GM19438 (cell line): ENCODE data around the gene XDH.

Experiments
- ATAC-seq: cut with Tn5 transposase; IDR thresholded peaks from one replicate; pipeline ENCODE4 v1.9.1; 2021; ENCODE audit warnings: low read depth; ENCODE audit not compliant: unreplicated experiment

XDH gene

DNA sequence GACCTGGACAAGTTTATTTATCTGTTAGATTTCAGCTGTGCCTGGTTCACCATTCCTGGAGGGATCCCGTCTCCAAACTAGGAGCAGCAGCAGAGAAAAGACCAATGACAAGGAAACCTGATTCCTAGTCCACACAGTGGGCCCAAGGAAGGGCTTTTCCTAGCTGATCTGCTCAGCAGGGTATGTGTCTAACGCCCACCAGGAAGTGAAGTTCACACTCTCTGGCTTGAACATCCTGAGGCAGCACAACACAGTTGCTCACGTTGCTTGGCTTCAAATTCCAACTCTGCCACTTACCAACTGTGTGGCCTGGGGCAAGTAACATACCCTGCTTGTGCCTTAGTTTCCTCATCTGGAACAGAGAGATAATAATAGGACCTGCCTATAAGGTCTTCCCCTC, 42.9 kb downstream of the XDH start:
- no peak for ATAC-seq

DNA sequence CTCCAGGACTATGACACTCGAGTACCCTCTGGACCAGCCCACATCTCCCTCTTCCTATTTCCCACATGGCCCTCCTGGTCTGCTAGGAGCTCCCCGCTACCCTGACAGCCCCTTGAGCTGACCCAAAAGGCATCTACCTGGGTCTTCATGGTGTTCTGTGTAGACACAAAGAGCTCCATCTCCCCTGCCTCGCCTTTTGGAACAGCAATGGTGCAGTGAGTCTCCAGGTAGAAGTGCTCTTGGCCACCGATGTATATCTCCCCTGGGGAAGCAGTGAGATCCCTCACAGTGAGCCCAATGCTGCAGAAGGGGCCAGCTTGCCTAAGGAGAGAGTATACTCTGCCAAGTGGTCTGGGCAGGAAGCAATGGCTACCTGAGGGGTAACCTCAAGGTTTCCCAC, 47.8 kb downstream of the XDH start:
- no peak for ATAC-seq

DNA sequence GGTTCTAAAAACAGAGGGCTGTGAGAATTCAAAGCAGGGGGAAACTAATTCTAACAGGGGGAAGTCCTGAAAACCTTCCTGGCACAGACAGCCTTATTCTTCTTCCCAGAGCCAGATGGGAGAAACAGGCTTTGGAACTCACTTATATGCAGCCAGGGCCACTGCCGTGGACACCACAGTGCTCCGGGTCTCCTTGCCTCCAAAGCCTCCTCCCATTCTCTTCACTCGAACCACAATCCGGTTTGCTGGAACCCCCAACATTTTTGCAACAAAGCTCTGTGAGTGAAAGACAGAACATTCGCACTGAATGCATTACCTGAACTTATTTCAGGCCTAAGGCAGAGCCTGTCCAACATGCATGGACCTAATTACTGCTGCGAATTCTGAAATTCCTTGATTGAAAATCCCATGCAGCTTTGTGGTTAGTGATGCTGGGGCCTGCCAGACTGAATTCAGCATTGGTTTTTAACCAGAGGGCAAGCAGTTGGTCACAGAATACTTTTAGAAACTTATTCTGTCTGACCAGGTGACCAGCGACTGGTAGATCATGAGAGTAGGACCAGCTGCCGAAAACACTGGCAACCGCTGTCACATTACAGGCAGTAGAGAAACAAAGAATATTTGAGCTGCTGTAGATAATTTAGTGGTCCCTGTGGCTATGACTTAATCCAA, 48.6 kb downstream of the XDH start:
- ATAC-seq = no peak

DNA sequence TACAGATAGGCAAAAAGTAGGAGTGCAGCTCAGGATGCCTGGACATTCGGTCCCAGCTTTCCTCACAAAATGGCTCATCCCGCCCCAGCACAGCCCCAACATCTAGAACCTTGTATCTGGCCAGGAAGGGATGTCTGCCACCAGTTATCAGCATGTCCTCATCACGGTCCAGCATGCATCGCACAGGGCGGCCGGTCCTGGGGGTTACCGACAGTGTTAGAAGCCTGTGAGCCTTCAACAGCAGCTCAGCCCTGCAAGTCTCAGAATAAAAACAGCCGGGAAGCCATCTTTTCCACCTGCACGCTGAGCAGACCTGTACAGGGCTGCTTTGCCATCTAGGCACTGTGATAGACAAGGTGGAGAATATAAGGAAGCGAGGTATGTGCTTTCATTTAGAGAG, 49.2 kb downstream of the XDH start:
- ATAC-seq = no peak

DNA sequence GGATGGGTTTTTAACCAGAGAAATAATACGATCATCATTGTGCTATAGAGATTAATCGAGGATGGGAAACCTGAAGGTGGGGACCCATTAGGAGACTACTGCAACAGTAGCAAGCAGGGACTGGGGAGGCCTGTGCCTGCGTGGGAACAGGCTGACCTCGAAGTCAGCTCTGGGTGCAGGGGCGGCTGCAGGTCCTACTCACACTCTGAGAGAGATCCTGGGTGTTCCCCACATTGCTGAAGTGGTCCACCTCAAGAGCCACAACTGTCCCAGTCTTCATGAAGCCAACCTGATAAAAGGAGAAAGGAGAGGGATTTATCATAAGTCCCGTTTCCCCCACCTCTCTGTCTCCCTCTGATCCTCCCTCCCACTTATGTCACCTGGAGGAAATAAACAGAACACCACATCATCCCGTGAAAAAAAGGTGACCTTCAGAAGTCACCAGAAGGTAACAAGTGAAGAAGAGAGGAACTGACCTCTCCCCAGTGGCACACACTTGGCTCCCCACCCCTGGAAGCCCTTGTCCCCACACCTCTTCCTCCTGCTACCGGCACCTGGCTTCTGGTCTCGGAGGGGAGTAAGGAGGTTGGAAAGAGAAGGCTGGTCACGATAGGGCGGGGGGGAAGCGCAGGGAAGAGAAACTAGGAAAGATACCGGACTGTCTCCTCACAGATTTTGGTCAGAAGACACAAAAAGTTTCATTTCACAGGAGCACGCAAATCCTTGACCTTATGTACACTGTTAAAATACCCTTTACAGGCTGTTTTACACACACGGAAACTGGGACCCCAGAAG, 50.4 kb downstream of the XDH start:
- no peak for ATAC-seq

DNA sequence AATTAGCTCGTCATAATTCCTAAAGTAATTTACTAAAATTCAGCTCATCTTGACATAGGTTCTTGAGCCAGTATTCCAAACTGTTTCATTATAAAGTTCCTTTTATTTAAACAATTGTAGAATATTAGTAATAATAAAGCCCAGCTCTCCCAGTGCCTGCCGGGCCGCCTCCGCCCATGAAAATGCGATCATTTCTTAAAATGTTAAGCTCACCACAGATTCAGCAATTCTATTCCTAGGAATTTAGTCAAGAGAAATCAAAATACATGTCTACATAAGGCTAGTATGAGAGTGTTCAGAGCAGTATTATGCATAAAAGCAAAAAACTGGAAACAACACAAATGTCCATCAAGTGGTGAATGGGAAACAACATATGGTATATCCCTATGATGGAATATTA, 52.0 kb downstream of the XDH start:
- ATAC-seq = no peak

DNA sequence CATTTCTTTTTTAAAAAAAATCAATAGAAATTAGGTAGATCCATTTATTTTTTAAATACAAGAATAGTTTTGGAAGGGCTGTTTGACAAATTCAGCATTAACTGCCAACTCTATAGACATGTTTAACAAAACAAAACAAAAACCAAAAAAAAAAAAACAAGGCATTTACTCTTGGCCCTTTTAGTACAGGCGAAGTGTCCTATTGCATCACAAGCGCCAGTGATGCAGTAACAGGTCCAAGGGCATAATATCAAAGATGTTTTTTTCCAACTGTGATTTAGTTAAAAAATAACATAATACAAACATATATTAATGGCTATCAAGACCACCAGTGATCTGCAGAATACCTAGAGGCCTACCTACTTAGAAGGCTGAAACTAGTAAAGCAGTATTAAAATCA, 55.3 kb downstream of the XDH start:
- no peak for ATAC-seq

DNA sequence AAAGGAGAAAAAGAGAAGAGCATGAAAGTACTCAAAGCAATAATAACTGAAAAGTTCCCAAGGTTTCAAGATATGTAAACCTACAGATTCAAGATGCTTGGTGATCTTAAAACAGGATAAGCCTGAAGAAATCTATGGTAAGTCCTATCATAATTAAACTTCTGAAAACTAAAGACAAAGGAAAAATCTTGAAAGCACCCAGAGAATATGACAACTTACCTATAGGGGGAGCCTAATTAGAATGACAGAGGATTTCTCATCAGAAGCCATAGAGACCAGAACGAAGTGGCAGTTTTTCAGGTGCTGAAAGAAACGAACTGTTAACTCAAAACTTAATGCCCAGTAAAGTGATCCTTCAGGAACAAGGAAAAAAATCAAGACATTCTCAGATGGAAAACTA, 59.7 kb downstream of the XDH start:
- ATAC-seq = no peak

DNA sequence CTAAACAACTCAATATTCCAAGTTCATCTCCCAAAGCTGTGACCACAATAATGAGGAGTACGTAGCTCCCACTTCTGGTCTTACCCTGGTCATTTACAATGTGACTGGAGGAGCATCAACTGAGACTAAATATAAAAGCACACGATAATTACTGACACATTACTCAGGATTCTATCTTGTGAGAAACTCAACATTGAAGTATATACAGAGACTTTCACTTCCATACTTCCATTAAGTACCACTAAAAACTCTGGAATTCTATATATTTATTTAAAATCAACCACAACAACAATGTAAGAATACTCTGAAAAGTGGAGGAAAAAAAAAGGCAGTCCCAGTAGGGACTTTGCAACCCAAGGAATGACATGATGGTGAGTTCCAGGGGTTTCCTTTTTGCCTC, 61.4 kb downstream of the XDH start:
- ATAC-seq = no peak

DNA sequence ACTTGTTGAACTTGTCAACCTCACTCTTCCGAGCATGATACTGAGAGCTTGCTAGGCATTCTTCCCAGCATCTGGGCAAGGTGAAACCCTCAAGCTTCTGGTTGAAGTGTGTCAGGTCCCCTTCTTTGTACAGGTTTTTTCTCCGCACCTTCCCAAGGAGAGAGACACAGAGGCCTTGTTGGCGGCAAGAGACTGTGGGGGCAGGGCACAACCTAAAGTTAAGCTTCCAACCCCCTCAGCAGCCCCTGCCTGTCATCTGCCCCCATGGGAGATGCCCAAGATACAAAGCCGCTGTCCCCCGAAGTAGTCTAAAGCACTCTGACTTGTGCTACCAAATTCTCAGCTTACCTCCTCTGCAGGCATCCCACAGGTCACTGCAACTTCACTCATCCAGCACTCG, 64.9 kb downstream of the XDH start:
- ATAC-seq = no peak

DNA sequence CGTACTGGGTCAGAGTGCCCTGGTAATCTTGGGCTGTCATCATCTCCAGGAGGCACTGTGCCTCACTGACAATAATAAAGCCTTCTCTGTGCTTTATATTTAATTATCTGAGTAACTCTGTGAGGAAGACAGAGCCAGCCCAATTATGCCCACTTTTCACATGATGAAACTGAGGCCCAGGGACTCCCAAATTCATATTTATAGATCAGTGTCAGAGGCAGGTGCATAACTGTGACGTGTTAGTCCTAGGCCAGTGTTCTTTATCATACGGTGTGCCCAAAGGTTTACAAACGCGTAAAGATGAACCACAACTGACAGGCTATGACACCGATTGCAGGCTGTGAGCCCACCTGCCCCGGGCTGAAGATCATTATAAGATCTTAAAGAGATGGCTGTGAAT, 65.4 kb downstream of the XDH start:
- no peak for ATAC-seq

DNA sequence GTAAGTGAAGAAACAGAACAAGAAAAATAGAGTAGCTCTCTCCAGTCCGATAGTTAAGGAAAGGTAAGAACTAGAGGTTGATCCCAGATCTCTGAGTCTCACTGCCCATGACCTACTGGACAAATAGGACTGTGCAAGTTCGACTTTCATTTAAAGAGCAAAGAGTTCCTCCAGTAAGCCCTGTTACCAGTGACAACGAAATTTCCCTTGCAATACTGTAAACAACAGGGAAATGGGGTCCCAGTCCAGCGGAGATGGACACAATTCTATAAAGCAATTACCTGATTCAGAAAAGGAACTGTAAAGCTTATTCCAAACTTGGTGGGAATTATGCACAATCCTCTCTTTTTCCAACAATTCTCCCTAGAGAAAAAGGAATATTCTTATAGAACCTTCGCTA, 65.9 kb downstream of the XDH start:
- ATAC-seq = no peak

DNA sequence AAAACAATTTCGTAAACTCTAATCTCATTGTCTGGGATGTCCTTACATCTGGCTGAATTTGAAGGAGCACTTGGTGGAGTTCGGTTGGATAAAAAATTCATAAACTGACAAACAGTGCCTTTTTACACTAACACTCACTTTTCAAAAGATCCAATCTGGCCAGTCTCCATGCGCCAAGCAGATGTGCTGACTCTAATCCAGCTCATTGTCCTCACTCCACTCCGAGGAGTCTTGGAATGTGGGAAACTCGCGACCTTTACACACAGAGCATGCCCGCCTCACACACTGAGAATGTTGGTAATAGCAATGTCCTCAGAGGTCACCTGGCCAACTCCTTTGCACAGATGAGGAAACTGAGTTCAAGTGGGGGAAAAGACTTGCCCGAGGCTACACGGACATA, 66.8 kb downstream of the XDH start:
- ATAC-seq = no peak

DNA sequence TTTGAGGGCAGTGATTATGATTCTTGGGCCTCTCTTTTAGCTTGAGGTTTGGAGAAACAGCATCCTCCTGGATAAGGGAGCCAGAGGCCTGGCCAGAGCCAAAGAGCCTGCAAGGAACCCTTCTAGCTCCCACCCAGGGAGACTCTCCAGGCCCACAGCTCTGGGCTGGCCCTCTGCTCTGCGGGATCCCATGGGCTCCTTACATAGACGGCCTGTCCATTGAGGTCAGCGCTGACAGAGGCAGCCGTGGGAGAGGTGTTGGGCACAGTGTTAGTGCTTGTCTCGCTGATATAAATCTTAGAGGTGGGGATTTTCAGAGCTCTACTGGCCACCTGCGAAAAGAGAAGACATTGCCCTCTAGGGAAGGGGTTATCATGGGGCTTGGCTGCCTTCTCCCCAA, 67.2 kb downstream of the XDH start:
- ATAC-seq = no peak

DNA sequence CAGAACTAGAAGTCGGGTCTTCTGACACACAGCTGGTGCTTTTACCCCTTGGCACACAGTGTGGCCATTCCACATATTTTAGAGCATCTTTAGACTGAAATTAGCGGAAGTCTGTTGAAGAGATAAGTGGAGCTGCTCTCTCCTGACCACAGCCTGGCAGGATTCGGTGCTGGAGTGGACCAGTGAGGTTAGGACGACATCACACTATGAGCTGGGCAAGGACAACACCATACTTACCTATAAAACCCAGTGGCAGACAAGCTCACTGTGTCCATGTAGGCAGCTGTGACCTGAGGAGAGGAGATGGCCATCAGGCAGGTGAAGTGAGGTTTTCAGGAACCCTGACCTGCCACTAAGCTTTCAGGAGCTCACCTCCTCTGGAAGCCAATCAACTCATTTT, 70.1 kb downstream of the XDH start:
- no peak for ATAC-seq

DNA sequence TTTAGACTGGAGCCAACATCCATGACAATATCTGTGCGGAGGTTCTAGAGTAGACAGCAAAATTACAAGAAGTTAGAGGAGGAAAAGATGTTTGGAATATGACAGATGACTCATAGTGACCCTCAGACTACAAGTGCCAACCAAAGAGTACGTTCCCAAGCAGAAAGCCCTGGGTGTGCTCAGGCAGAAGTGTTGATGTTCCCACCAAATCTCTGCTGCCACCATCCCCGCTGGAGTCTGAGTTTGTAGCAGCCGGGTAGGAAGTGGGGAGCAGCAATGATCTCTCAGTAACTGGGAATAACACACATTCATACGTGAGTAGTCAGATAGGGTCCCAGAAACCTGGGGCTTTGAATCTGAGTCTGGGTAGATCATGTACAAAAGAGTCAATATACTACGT, 73.2 kb downstream of the XDH start:
- ATAC-seq = no peak

DNA sequence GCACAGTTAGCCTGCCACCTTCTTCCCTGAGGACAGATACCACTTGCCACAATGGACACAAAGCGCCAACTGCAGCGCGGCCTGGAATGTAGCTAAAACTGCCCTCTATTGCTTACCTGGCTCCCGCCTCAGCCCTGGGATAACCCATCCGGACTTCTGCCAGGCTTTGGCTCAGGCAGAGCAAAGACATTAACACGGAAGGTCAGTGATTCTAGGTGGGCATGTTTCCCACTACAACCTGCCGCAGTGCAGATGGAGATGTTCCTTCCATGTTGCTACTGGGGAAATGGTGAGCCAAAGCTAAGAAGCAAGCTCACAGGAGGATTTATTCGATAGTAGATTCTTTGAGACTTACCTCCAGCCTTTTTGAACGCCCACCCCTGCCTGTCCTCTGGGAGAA, 74.8 kb downstream of the XDH start:
- ATAC-seq = no peak

DNA sequence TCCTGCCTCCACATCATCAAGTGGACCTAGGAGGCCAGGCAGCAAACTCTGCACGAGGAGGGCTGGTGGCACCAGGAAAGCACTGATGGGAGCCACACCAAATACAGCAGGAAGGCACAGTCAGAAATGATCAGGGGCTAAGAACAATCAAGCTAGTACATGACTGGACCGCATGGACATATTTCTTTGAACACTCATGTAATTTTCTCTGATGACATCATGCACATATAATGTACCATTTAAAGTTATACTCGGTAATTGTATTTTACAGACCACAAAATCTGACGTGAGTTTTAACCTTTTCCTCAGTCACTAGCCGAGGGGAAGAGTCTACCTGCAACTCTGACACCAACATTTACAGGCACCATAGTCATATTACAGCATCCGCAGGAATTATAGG, 76.7 kb downstream of the XDH start:
- ATAC-seq = no peak

DNA sequence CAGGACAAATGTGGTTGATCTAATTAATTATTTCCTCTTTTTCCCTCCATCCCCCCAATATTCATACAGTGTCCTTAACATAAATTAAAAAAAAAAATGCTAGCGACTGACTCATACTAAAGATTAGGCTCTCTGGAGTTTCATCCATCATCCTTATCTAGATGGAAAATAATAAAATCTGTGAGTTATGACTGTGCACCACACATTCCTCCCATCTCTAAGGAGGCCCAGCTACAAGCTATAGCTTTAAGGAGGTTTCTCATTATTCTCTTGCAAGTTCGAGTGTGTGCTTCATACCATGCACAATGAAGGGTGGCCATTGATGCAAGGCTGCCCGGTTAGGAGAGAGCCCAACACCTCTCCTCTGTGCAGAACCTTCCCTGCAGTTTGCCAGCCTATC, 77.3 kb downstream of the XDH start:
- no peak for ATAC-seq

DNA sequence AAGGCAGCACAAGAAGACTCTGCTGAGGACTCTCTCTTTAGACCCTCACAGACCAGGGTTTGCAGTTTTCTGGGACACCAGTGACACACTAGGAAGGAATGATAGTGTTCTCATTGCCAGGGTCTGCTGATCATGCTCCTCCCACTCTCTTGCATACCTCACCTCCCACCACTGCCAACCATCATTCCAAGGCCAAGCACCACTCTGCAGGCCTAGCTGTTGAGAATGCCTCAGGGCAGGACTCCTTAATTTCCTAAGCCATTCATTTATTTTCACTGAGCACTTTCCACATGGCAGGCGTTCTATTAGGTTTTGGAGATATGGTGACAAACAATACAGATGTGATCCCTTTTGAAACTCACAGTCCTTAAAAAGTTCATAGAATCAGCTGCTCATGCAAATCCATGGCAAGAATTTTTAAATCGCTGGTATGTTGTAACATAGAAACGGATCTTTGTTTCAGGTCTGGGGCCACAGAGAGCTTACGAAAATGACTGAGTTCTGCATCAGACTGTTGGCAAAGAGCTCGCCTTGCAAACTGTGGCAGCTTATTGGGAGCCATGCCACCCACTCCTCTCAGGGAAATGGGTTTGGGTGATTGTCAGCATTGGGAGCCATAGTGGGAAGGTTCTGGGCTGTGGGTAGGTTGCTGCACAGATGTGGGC, 78.5 kb downstream of the XDH start:
- ATAC-seq = no peak

DNA sequence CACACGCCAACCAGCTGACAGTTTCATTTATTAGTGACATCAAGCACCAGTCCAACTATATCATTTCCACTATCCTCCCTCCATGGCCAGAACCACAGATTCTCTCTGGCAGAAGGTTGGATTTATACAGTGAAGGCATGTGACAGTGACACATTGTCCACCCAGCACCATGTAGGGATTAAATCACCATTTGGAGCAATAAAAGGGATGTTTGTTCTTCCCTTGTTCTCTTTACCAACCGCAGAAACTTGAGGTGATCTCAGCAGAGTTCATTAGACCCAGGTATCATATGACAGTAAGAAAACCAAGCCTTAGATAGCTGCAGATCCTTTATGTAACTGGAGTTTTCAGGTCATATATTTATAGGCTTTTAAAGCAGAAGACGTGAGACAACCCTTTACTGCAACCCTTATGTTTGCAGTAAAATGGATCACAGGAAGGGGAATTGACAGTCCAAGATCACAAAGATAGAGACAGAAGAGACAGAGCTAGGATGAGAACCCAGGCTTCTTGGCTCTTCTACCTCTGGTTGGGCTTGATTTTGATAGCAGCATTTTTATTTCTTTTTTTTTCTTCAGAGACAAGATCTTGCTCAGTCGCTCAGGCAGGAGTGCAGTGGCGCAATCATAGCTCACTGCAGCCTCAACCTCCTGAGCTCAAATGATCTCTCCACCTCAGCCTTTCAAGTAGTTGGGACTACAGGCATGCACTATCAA, 80.1 kb downstream of the XDH start:
- ATAC-seq = no peak
